NCI-H345 treated with DMSO at 0.1 percent for 48 hours (cell line): Measurements from ENCODE around the gene SLC24A3.

Source experiments
- DNase-seq: peaks from one replicate; lab custom pipeline; 2025; ENCODE audit not compliant: unreplicated experiment; lab: John Stamatoyannopoulos, UW

The SLC24A3 gene

DNA sequence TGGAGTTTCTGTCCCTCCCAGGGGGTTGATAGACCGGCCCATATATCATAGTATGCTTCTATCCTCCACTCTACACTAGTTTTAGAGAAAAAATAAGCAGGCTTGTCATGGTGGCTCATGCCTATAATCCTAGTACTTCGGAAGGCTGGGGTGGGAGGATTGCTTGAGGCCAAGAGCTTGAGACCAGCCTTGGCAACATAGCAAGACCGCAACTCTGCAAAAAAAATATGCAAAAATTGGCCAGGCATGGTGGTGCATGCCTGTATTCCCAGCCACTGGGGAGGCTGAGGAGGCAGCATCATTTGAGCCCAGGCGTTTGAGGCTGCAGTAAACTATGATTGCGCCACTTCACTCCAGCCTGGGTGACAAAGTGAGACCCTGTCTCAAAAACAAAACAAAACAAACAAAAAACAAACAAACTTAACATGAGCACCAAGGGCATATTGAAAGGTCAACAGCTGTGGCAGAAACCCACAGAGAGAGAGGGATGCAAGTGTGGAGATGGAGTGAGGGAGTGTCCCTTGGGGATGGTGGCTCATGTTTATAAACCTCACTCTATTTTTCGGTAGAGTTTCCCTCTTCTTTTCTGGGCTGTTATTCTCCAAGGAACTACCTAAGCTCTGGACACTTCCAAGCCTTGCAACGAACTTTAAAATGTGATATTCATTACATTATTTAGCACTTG, 24.1 kb downstream of the SLC24A3 start:
- DNase-seq = no peak

DNA sequence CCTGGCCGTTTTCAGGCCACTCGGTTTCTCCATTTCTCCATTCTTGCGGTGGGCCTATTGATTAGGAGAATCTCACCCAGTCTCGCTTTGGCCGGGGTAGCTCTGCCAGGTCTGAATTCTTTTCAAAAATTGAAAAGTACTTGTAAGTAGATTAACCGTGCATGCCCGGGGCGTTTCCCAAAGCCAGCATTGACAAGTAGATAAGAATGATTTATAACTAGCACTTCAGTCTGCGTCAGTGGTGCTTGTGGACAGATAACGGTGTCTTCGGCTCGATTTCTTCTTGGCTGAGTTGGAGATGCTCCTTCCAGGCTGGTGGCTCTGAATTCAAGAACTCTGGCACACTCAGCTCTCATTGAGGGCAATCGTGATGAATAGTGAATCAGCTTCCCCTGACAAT, 29.0 kb downstream of the SLC24A3 start:
- DNase-seq = no peak

DNA sequence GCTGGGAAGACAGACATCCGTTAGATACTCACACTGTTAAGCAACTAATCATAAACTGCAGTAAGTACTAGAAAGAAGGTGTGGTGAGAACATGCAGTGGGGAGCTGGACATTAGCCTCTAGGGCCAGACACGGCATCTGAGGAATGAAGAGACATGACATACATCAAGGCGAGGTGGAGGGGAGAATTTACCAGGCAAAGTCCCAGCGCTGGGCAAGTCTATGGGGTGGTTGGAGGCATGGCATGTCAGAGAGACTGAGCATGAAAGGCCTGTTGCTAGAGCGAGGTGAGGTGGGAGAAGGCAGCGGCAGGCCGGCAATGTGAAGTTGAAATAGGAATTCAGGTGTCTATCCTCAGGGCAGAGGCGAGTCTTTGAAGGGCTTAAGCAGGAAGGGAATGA, 31.8 kb downstream of the SLC24A3 start:
- no peak for DNase-seq

DNA sequence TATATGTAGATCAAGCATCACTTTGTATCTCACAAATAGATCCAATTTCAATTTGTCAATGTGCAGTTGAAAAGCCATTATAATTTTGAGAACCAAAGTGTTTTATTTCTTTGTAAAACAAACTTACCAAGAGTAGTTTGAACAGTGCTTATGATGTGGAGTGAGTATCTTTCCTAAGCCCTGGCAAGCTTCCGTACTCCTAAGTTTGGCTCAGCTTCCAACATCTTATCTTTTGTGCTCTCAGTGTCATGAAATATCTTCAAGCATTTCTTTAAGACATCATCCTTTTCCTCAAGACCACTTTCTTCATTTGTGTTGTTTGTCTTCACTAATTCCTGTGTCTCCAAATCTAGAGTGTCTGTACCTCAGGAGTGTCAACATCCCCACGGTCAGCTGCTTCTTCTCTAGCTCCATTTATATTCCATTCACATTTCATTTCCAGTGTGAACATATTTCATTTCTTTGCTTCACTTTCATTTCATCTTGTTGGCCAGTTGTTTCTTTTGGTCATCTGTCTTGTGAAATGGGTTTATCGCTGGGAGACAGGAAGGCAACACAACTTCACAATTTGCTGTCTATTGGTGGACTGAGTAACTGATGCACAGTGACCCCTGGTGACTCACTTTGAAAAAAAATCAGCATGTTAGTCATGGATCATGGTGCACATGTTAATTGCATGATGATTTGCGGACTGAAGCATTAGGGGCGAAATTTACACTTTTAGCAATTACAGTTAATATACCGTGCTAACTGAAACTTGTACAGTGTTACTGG, 36.9 kb downstream of the SLC24A3 start:
- DNase-seq = no peak

DNA sequence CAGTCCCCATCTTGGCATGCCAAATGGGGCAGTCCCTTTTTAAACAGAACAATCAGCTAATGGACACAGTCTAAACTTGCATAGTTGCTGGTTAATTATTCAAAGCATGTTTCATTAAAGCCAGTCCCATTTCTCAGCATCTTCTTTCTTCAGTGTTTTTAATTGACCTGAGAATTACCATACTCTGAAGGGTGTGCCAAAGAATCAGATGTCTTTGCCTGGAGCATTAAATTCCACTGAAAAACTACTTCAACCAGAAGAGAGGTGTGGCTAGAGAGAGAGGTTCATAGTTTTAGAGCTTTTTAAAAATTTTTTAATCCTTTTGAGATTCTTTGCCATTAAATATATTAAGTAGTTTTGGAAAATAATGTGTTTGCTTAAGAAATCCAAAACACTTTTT, 37.9 kb downstream of the SLC24A3 start:
- DNase-seq = no peak

DNA sequence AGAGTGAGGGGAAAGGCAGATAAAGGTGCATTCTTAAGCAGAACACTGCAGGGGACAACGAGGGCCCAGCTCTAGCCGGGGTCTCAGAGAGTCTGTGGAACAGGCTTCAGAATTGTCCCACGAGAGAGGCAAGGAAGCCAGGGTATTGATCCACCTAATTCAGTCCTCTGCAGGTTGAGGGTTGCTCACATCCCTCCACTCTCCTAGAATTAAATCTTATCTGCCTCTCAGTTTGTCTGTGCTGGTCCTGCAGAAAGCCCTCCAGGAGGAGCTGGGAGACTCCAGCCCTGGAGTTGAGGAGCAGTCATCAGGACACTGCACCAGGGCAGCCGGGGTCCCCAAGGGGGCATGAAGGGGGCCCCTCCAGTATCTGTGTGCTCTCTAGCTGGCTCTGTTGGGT, 39.1 kb downstream of the SLC24A3 start:
- DNase-seq = no peak

DNA sequence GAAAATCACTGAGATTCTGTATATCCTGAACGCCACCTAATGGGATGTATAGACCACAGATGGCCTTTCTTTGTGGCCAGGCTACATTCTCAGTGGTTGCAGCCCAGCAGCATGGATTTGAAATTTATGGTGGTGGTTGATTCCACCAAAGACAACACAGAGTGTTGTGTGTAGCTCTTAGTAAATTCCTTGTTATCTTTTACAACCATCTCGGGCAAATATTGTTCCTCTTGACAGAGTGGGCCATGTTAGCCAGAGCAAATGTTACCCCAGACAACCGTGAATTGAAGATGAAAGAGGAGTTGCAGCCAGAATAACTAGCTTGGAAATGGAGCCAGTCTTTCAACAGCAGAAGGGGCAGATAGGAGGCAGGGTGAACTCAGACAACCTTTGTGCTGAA, 39.5 kb downstream of the SLC24A3 start:
- no peak for DNase-seq

DNA sequence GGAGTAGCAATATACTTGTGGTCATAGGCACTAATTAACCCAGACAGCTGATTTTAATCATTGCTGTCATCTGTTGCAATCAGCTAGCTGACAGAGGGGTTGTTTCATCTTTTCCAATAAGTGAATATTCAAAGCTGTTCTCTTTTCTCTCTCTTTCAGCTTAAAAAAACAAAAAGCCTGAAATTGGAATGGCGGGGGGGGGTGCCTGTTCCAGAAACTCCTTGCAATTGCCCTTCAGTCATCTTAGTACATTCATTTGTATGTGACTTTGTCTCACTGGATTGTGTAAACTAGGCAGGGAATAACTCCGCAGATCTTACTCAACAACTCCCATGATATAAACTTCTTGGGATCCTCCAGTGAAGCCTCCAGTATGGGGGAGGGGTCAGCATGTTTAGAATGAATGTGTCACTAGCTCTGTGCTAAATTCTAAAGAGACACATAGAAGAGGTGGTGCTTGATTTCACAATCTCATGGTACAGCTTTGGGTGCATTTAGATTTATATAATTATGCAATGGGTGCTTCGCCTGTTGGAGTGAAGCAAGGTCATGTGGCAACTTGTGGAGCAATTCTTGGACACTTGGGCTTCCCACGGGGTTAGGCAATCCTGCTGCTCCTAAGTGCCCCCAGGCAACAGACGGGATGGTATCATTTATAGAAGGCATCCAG, 40.1 kb downstream of the SLC24A3 start:
- no peak for DNase-seq

DNA sequence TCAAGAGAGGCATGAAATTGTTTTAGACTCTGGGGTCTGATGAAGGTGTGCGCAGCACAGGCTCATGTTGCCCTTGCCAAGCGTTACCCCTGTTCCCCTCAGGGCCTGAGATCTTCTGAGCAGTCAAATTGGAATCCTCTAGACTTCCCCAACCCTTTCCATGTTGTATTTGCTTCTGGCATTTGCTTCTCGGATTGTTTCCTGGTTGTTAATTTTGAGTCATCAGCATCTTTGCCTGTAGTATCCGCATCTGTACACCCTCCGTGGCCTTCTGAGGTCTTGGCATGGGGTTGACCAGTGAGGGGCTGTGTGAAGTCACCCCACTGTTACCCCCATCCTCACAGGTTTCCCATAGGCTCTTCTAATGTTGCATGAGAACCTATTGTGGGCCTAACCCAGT, 40.9 kb downstream of the SLC24A3 start:
- DNase-seq = no peak

DNA sequence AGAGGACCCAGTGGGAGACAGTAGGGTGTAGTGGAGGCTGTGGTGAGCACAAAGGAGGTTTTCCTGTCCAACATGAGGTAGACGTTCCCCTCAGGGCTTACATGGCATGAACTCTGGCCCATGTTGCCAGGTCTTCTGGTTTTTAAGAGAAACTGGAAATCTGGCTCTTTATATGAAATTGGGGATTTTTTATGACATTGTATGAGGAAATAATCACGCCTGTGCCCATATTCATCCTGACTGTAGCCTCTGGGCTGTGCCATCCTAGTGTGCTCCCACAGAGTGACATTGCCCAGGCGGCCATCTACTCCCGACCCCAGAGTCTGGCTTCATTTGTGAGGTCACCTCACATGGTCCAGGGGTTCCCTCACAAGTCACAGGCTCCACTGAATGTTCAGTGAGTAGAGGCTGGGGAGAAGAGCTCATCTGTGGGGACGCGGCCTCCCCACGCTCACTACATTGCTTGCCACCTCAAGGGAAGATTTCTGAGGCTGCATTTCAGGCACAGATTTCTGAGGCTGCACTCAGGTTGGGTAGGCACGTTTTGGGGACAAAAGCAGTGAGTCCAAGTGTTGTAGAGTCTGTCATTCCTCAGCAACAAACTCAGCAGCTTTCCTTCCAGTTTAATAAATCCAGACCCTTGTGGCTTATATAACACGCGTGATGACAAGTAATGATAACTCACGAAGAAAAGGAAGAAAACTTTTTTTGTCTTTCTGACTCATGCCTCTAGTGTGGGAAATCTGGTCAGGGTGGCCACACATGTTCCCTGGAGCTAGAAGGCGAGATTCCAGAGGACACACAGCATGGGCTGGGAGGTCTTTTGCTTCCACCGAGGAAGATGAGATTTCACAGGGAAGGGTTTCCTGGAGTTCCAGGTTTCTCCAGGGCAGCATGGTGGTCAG, 41.7 kb downstream of the SLC24A3 start:
- DNase-seq = no peak

DNA sequence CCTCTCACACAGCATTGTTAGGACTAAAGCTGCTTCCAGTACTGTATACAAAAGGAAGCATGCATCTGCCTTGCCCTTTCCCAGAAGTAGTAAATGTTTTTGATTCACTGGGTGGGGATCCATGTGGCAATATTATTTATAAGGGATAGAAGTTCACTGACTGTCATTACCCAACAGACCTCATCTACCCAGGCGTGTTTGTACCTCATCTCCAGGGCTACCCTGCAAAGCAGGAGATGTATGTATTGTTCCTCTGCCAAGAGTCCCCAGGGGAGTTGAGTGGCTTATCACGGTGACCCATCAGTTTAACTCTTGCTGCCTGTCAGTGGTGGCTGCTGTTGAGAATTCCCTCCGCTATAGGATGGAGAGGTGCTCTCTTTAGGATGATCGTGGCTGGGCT, 42.5 kb downstream of the SLC24A3 start:
- peak; percentile 75 for DNase-seq

DNA sequence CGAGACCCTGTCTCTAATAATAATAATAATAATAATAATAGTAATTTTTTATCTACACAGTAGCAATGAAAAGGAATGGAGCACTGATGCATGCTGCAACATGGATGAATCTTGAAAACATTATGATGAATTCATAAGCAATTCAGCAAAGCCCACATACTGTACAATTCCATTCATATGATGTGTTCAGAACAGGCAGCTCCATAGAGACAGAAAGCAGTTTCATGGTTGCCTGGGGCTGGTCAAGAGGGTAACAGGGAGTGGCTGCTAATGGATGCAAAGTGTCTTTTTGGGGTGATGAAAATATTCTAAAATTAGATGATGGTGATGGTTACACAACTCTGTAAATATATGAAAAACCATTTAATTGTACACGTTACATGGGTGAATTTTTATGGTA, 43.6 kb downstream of the SLC24A3 start:
- no peak for DNase-seq

DNA sequence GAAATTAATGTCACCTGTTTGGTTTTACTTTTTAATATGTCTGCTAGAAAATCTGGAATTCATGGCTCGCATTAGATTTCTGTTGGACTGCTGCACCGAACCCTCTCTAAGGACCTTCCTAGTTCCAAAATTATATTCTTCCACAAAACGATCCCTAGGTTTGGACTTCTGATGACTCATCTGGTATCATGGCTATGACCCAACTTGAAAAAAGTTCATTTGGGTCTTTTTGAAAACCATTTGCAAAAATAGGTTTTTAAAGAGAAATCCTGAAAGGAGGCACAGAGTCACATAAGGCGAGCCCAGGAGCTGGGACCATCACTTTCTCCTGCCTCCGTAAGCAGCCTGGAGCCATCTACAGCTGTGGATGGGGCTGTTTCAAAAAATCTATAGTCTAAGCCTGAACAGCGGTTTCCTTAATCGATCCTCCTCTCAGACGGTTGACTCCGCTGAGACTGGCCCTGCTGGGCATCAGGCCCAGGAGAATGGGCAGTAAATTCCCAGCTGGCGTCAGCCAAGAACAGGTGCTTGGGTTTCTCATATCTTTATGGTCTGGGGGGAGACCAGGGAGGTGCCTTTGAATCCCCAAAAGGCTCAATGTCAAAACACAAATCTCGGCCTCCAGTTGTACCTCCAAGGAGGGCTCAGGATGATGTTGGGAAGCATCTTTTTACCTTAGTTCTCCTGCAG, 44.6 kb downstream of the SLC24A3 start:
- no peak for DNase-seq

DNA sequence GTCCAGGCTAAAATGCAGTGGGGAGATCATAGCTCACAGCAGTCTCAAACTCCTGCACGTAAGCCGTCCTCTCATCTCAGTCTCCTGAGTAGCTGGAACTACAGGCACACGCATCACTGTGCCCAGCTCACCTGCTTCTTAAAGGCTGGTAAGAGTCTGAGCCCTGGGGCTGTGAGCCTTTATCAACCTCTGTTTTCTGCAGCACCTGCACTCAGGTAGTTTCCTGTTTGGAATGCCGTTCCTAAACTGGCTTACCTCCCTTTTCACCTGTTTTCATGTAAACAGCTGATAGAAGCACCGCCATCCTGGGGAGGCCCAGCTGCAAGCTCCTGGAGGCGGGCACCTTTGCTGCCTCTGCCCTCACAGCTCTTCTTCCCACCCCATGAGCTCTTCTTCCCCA, 45.4 kb downstream of the SLC24A3 start:
- peak; percentile 47 for DNase-seq

DNA sequence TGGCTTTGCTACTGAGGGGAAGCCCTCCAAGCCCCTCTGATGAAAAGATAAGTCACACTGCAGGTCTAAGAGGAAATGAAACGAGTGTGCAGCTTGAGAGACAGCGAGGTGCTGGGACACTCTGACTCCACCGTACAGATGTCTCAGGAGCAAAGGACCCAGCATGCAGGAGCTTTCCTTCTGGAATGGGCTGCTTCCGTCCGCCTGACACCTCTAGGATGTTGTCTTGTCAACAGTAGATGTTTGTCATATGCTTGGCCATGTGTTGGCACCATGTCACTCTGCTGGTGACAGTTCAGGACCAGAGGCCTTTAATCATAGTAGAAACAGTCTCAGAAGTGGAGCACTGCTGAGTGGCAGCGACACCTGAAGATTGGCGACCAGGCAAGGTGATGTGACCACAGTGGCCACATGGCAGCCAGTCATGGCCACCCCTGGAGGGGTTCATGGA, 46.7 kb downstream of the SLC24A3 start:
- DNase-seq = no peak

DNA sequence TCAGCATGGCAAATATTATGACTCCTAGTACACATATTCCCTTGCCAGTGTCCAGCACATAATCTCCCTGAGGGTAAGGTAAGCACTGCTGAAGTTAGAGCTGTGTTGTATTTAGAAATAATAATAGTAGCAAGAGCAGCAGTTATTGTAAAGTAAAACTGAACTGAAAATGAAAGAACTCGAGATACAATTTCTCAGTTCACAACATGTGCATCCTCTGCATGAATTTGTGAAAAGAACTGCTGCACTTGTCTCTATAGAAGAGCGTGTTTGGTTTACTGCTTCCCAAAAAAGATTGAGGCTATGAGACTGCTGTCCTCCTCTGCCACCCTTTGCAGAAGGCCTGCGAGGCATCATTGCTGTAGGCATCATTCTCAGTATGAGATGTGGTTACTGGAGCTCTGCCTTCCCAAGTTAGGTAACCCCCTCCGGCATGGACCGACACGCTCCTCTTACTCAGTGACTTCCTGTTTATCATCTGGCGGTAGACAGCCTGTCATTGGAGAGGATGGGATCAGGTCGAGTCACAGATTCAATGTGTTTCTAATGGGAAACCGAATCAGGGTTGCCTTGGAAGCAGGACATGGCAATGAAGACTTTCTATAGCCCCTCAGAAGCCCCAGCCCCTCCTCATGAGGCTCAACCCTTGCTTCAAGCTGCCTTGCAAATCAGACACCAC, 48.1 kb downstream of the SLC24A3 start:
- DNase-seq = no peak

DNA sequence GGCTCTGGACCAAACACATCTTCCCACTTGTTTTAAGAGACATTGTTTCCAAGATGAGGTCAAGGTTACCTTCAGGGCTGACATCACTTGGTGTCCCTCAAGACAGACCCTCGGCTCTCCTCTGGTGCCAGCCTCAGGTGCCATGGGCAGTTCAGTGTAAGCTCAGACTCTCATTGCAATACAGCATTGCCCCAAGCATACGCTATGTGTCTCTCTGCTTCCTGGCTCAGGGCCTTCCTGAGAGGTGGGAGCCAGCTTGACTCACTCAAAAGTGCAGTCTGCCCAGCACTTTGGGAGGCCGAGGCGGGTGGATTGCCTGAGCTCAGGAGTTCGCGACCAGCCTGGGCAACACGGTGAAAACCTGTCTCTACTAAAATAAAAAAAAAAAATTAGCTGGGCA, 51.7 kb downstream of the SLC24A3 start:
- no peak for DNase-seq

DNA sequence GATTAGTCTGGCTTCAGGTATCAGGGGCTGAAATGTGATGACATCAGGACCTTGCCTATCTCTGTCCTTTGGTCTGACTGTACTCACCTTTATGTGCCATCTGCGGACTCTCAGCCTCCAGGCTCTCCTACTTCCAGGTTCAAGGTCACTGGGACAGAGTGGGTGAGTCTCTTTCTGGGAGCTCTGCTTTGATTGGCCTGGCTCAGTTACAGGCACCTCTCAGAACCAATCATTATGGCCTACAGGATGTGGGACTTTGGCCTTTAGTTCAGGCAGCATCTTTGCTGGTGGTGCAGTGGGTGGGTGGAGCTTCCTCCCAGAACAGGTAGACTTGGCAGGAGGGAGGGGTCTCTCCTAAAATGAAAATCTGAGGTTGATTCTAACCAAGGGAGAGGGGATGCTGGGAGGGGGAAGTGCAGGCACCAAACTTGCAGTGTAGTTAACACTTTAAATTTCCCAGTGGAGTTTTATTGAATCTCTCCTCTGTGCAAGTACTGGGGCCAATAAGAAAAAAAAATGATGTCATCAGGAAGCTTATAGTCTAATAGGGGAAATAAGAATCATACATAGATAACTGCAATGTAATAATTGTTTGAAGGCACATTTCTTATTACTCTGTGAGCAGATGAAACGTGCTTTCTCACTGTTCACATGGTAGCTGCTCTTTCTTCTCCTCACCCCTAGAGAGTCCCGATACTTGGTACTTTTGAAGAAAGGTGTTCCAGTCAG, 53.4 kb downstream of the SLC24A3 start:
- no peak for DNase-seq

DNA sequence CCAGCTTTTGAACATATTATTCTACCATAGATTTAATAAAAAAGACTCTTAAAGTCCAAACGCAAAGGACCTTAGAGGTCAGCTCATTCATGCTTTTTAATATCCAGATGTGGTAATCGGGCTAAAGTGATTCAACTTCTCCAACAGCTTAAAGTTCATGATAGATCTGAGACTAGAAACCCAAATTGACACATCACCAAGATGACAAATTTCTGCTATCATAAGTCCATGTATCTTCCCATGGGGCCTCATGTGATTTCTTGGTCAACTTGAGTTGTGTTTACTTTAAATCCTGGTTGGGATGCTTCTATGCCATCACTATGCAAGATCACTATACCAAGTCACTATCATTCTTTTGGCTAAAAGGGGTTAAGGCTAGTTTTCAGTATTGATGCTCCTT, 56.0 kb downstream of the SLC24A3 start:
- no peak for DNase-seq
